ENCODE measurements around the gene MAPK14. TPM values are rescaled to one million over a fixed set of nuclear protein-coding genes. Genes with fewer than 3 reads are reported as not detected.

The MAPK14 gene
- total RNA-seq, 3 donors from 2014 or later: 35.7 to 40.9 (median 38.7) TPM

DNA sequence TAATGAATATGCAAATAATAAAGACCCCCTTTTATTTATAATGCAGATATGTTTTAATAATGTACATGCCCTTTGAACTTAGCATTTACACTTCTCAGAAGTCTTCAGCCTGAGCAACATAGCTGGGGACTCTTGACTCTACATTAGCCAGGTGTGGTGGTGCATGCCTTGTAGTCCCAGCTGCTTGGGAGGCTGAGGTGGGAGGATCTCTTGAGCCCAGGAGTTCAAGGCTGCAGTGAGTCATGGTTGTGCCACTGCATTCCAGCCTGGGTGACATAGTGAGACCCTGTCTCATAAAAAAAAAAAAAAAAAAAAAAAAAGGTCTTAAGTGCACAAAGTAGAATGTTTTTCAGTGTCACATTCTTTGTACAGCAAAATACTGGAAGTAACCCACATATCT lies 85.4 kb downstream of the MAPK14 start:
- Mint-ChIP-seq H3K4me3 (no peak overlapping the region), H3K27me3 (ENCODE audit: low read depth) (no peaks in the 10 kb centered on the region), H3K36me3 (ENCODE audit: insufficient read depth) (peaks cover 18% of the 10 kb centered on the region), H3K9me3 (no peaks in the 10 kb centered on the region), H3K4me1 (ENCODE audit: low read depth) (peaks cover 72% of the 10 kb centered on the region)
- DNase-seq: no peak
- ATAC-seq: no peak

DNA sequence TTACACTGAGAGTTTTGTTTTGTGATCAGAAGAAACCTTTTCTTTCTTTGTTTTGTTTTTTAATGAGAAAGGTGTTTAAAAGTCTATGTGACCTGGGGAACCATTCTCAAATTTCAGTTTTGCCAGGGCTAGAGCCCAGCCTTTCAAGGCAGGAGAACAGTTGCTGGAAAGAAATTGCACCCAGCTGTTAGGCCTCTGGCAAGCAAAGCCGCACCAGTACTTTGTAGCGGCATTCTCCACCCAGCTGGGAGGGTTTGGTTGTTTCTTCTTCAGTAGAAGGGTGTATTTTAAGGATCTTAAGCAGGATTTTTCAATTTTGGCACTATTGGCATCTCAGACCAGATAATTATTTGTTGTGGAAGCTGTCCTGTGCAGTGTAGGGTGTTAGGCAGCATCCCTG lies 86.1 kb downstream of the MAPK14 start:
- H3K36me3 Mint-ChIP-seq (ENCODE audit: insufficient read depth): peaks cover 12% of the 10 kb centered on the region
- DNase-seq: no peak
- H3K9me3 Mint-ChIP-seq: no peaks in the 10 kb centered on the region
- peaks cover 72% of the 10 kb centered on the region for H3K4me1 Mint-ChIP-seq (ENCODE audit: low read depth)
- no peaks in the 10 kb centered on the region for H3K27me3 Mint-ChIP-seq (ENCODE audit: low read depth)
- ATAC-seq: no peak
- no peak overlapping the region for H3K4me3 Mint-ChIP-seq

DNA sequence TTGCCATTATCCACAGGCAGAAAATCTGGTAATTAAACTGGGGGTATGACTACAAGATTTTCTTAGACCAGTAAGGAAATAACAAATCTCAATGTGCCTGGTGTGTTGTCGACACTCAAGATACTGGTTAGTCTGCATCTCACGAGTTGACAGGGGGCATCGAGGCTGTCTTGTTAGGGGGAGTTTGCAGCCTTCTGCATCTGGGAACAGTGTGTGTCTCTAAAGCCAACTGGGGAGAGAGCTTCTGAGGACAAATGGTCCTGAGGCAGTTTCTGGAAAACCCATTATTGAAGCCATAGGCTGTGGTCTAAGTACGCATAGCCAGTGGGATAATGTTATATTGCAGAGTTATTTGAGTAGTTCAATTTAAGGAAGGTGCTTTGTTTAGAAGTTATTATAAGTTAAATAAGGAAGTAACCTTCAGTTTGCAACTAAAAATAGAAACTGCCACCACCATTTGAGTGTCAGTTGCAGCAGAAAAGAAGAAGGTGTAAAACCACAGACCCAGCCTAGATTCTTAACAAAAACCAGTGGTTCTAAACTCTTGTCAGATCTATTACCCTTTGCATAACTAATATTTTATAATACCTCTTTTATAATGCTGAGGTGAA lies 87.3 kb downstream of the MAPK14 start:
- Mint-ChIP-seq H3K4me3 (peak overlapping the region; percentile 32), H3K36me3 (ENCODE audit: insufficient read depth) (peaks cover 9% of the 10 kb centered on the region)

DNA sequence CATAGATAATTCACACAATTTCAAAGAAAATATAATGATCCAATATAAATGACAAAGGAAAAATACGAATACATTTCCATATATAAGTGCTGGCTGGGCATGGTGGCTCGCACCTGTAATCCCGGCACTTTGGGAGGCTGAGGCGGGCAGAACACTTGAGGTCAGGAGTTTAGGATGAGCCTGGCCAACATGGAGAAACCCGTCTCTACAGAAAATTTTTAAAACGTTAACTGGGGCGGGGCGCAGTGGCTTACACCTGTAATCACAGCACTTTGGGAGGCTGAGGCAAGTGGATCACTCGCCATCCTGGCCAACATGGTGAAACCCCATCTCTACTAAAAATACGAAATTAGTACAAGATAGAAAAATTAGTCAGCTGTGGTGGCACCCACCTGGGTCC lies 87.8 kb downstream of the MAPK14 start:
- Mint-ChIP-seq H3K36me3 (ENCODE audit: insufficient read depth) (peaks cover 9% of the 10 kb centered on the region), H3K4me3 (no peak overlapping the region), H3K27me3 (ENCODE audit: low read depth) (no peaks in the 10 kb centered on the region), H3K9me3 (no peaks in the 10 kb centered on the region), H3K4me1 (ENCODE audit: low read depth) (peaks cover 72% of the 10 kb centered on the region)
- no peak for ATAC-seq
- DNase-seq: no peak

More for the DNA sequence above, 87.3 kb downstream of the MAPK14 start:
- Mint-ChIP-seq H3K4me1 (ENCODE audit: low read depth) (peaks cover 72% of the 10 kb centered on the region), H3K27me3 (ENCODE audit: low read depth) (no peaks in the 10 kb centered on the region), H3K9me3 (no peaks in the 10 kb centered on the region)
- ATAC-seq (no peak), DNase-seq (no peak)

DNA sequence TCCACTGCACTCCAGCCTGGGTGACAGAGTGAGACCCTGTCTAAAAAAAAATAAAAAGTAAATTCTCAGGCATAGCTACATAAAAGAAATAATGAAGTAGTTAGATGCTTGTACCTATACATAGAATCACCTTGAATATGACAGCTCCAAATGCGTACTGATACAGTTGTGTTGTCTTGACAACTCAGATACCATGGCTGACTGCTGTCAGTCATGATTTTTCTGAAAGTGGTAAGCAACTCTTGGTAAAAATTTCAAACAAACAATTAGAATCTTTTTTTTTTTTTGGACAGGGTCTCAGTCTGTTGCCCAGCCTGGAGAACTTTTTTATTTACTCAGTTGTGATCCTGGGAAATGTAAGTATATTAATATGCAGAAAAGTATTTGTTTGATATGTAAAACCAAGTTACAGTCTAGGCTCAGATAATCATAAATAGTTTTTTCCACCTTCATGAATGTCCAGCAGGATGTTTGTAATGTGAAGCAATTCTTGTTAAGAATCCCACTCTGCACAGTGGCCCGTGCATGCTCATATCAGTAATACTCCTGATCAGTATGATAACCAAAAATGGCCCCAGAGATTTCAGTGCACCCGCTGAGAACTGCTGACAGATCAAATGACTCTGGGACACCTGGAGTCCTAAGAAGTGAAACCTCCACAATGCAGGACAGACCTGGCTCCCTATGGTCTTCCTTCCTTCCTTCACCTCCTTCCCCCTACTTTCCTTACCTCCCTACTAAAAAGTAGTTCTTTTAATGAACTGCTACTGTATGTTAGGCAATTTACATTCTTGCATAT lies 88.7 kb downstream of the MAPK14 start:
- peaks cover 81% of the 10 kb centered on the region for H3K4me1 Mint-ChIP-seq (ENCODE audit: low read depth)
- H3K9me3 Mint-ChIP-seq: no peaks in the 10 kb centered on the region
- no peaks in the 10 kb centered on the region for H3K27me3 Mint-ChIP-seq (ENCODE audit: low read depth)
- DNase-seq: no peak
- ATAC-seq: no peak
- H3K4me3 Mint-ChIP-seq: no peak overlapping the region
- peaks cover 9% of the 10 kb centered on the region for H3K36me3 Mint-ChIP-seq (ENCODE audit: insufficient read depth)

DNA sequence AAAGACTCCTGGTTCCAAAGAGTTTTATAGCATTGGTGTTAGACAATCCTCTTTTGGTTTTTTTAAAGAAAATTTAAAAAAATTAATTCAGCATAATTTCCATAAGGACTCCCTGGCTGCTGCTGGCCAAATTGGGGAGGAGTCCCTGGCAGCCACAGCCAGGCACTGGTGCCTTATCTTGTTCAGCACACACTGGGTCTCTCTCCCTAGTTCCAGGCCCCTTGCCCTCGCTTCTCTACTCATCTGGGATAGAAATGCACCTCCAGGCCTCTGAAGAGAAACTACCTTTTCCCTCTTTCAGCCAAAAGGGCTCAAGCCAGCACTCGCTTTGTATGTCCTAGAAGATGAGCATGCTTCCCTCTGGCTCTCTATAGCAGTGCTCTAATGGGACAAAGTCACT lies 89.3 kb downstream of the MAPK14 start:
- Mint-ChIP-seq H3K4me3 (no peak overlapping the region), H3K9me3 (no peaks in the 10 kb centered on the region), H3K4me1 (ENCODE audit: low read depth) (peaks cover 87% of the 10 kb centered on the region), H3K27me3 (ENCODE audit: low read depth) (no peaks in the 10 kb centered on the region), H3K36me3 (ENCODE audit: insufficient read depth) (peaks cover 9% of the 10 kb centered on the region)
- DNase-seq (no peak), ATAC-seq (no peak)

DNA sequence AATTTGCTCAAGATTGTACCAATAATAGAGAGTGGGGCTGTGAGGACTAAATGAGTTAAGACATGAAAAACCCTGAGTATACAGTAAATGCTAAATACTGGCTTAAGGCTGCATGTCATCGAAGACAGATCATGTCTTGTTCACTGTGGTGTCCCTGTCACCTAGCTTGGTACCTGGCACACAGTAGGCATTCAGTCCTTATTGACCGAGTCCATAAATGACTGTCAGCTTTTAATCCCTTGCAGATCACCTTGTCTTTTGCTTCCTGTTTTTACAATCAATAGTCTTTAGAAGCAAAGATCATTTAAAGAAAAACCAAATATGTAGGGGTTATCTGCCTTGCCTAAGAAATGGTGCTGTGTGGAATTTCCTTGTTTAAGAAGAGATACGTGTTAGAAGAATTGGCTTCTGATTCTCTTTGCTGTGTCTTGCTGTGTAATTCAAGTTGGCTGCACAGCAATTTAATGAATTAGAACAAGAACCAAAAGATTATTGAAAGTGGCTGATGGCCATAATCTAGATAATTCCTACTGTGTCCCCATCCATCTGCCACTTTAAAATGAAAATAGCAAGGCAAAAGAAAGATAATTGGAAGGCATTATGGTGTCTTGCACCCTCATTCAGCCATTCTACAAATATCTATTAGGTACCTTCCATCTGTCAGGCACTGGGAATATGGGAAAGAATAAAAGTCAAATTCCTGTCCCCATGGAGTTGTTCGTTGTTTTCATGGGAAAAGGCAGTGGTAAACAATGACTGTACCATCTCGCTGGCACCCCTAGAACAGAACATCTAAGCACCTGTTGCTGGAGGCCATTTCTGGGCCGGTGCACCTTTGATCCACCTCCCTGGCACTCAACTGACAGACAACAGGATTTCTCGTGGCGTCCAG lies 90.3 kb downstream of the MAPK14 start:
- H3K9me3 Mint-ChIP-seq: no peaks in the 10 kb centered on the region
- no peak for ATAC-seq
- DNase-seq: no peak
- H3K4me1 Mint-ChIP-seq (ENCODE audit: low read depth): peaks cover 91% of the 10 kb centered on the region
- H3K36me3 Mint-ChIP-seq (ENCODE audit: insufficient read depth): peaks cover 6% of the 10 kb centered on the region
- no peak overlapping the region for H3K4me3 Mint-ChIP-seq
- H3K27me3 Mint-ChIP-seq (ENCODE audit: low read depth): no peaks in the 10 kb centered on the region

DNA sequence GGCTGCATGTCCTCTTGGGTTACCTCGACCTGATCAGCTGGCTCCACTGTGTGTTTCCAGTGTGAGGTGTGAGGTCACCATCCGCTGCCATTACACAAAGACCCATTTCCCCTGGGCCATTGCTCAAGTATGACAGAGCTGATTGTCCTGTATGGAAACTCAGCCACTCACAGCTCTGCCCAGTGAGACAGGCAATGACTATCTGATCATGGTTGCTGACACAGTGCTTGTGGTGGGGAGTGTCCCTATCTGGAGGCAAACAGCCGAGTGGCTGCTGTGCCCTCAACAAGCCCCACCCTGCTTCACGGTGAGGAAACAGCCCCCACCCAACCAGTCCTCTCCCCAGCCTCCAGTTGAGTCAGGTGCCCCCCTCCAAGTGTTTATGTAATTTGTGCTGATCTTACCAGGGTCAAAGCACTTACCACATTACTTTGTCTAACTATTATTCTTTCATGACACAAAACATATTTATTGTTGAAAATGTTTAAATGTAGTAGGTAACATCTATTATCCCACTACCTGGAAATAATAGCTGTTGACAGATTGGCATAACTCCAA lies 91.0 kb downstream of the MAPK14 start:
- peaks cover 94% of the 10 kb centered on the region for H3K4me1 Mint-ChIP-seq (ENCODE audit: low read depth)
- H3K36me3 Mint-ChIP-seq (ENCODE audit: insufficient read depth): peaks cover 6% of the 10 kb centered on the region
- H3K27me3 Mint-ChIP-seq (ENCODE audit: low read depth): no peaks in the 10 kb centered on the region
- ATAC-seq: peak; percentile 69 to 71
- H3K4me3 Mint-ChIP-seq: no peak overlapping the region
- peak; percentile 65 for DNase-seq
- H3K9me3 Mint-ChIP-seq: no peaks in the 10 kb centered on the region

DNA sequence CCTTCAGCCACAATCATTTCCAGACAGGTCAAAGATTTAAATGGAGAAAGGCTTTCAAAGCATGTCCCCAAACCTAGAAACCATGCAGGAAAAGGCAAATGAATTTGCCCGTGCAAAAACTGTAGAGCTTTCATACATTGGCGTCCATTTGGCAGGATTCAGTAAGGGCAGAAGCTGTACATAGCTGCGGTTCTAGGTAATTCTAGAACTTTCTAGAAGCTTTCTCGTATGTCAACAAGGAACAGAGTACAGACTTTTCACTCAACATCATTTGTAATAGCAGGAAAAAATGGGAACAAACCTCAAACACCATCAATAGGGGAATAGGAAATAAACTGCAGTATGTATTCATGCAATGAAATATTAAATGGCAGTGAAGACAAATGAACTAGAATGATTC lies 91.6 kb downstream of the MAPK14 start:
- DNase-seq (no peak), ATAC-seq (no peak)
- H3K9me3 Mint-ChIP-seq: no peaks in the 10 kb centered on the region
- no peaks in the 10 kb centered on the region for H3K27me3 Mint-ChIP-seq (ENCODE audit: low read depth)
- H3K36me3 Mint-ChIP-seq (ENCODE audit: insufficient read depth): peaks cover 6% of the 10 kb centered on the region
- H3K4me3 Mint-ChIP-seq: no peak overlapping the region
- peaks cover 93% of the 10 kb centered on the region for H3K4me1 Mint-ChIP-seq (ENCODE audit: low read depth)

DNA sequence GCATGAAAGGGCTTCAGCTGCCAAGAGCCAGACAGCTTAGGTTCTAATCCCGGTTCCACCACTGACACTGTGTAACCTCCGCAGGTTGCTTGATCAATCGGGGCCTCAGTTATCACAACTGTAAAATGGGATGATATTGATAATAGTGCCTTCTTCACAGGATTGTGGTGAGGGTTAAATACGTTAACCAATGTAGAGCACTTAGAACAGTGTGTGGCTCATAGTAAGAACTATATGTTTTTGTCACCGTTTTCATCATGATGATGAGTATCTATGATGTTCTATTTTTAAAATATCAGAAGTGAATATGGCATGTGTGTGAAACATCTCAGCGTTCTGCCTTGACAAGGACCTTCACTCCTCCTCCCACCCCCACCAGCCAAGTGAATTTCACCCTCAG lies 92.4 kb downstream of the MAPK14 start:
- Mint-ChIP-seq H3K27me3 (ENCODE audit: low read depth) (no peaks in the 10 kb centered on the region), H3K4me3 (peak overlapping the region; percentile 79)
- peak; percentile 24 to 39 for ATAC-seq

DNA sequence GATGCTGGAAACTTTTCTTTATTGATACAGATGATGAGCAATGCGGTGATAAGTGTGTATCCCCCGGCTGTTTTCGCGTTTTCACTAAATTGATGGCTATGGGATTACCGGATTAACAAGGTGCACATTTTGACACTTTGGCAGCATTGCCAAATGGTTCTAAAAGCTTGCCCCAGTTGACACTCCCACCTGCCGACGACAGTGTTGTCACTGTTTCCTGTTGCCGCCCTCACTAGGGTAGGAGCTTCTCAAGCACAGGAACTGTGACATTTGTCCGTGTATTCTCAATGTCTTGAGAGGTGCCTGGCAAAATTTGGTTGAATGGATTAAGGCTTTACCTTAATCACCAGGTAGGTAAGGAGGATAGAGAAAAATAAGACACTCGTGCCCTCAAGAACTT lies 92.9 kb downstream of the MAPK14 start:
- no peaks in the 10 kb centered on the region for H3K27me3 Mint-ChIP-seq (ENCODE audit: low read depth)
- peak overlapping the region; percentile 79 for H3K4me3 Mint-ChIP-seq

More for the DNA sequence above, 92.4 kb downstream of the MAPK14 start:
- Mint-ChIP-seq H3K9me3 (no peaks in the 10 kb centered on the region), H3K36me3 (ENCODE audit: insufficient read depth) (peaks cover 6% of the 10 kb centered on the region), H3K4me1 (ENCODE audit: low read depth) (peaks cover 89% of the 10 kb centered on the region)
- DNase-seq: no peak

DNA sequence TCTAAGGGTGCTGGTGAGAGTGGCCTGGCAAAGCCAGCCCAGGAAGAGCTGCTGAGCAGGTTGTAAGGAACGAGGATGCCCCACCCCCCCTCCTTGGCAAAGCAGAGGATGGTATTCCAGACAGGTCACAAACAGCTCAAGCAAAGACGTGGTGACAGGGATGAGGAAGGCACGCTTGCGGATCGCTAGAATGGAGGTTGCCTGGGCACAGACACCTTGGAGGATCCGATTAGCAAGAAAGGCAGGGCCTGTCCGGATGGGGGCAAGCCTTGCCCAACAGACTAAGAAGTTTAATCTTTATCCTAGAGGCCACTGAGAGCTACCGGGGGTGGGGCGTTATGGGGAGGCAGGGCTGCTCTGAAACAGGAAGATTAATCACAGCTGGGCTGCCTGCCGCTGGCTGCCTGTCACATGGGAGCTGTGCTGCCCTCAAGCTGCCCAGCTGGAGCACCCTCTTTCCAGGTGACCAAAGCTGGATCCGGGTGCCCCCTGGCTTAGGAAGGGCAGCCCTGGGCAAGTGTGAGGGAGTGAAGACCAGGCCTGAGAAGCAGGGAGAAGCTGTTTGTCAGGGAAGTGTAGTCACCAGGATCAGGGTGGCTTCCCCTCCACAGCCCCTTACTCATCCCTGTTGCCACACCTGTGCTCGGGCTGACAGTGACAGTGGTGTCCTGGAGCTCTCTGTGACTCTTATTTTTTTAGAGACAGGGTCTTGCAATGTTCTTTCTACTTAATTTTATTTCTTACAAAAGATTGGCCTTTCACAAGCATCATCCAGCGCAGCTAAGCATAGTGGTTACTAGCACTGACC lies 93.6 kb downstream of the MAPK14 start:
- Mint-ChIP-seq H3K4me1 (ENCODE audit: low read depth) (peaks cover 91% of the 10 kb centered on the region), H3K9me3 (no peaks in the 10 kb centered on the region), H3K36me3 (ENCODE audit: insufficient read depth) (peaks cover 6% of the 10 kb centered on the region), H3K27me3 (ENCODE audit: low read depth) (no peaks in the 10 kb centered on the region), H3K4me3 (peak overlapping the region; percentile 79)
- ATAC-seq: peak; percentile 34 to 36
- peak; percentile 43 for DNase-seq

More for the DNA sequence above, 92.9 kb downstream of the MAPK14 start:
- peaks cover 88% of the 10 kb centered on the region for H3K4me1 Mint-ChIP-seq (ENCODE audit: low read depth)
- no peaks in the 10 kb centered on the region for H3K9me3 Mint-ChIP-seq
- peaks cover 6% of the 10 kb centered on the region for H3K36me3 Mint-ChIP-seq (ENCODE audit: insufficient read depth)
- DNase-seq (peak; percentile 67), ATAC-seq (peak; percentile 61 to 63)

DNA sequence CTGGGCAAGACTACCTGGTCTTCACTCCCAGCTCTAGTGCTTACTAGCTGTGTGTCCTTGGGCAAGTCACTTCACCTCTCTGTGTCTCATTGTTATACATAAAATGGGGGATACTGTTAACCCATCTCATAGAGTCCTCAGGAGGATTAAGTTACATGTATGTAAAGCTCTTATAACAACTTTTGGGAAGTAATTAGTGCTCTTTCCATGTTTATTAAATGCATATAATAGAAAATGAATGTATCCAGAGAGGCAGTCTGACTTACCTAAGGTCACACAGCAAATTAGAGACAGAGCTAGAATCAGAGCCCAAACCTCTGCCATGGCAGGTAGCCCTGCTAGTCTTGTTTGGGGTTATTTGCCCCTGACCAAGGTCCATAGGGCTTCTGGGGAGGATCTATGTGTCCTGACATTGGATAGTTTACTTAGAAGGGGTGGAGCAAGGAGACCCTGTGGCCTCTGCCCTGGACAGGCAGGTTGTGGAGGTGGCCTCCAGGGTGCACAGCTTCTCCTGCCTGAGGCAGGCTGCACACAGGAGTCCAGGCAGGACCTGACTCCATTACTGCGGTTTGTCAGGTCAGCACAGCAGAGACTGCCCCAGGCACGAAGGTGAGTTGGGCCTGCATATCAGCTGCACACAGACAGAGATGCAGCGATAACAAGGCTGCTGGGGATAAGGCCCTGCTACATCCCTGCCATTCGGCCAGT lies 94.3 kb downstream of the MAPK14 start:
- Mint-ChIP-seq H3K27me3 (ENCODE audit: low read depth) (no peaks in the 10 kb centered on the region), H3K4me3 (peak overlapping the region; percentile 79)

More for the DNA sequence above, 94.3 kb downstream of the MAPK14 start:
- H3K36me3 Mint-ChIP-seq (ENCODE audit: insufficient read depth): peaks cover 4% of the 10 kb centered on the region
- peaks cover 92% of the 10 kb centered on the region for H3K4me1 Mint-ChIP-seq (ENCODE audit: low read depth)
- no peaks in the 10 kb centered on the region for H3K9me3 Mint-ChIP-seq
- DNase-seq (no peak), ATAC-seq (no peak)
